H9 (cell line): ENCODE measurements around the gene OPRD1. TPM values are rescaled to one million over a fixed set of nuclear protein-coding genes. Genes with fewer than 3 reads are reported as not detected.

Experiments used
- DNase-seq: peaks from one replicate; pipeline ENCODE4 v3.0.0-alpha.2; 2017
- H2AFZ ChIP-seq: one replicate; pipeline ENCODE4 v1.6.1; 2013; ENCODE audit warnings: mild to moderate bottlenecking, low read length, control low read depth, moderate library complexity
- H2AK5ac ChIP-seq: 2 replicates; pipeline ENCODE4 v1.6.1; 2013; ENCODE audit warnings: low read length, control low read depth, mixed read lengths; ENCODE audit not compliant: insufficient read length
- H2BK120ac ChIP-seq: one replicate; pipeline ENCODE4 v1.6.1; 2013; ENCODE audit warnings: low read depth, mild to moderate bottlenecking, low read length, control low read depth, inconsistent platforms; ENCODE audit not compliant: poor library complexity, severe bottlenecking
- H2BK12ac ChIP-seq: 2 replicates; pipeline ENCODE4 v1.6.1; 2013; ENCODE audit warnings: low read length, control low read depth, mixed read lengths, low read depth; ENCODE audit not compliant: insufficient read length
- H2BK15ac ChIP-seq: 2 replicates; pipeline ENCODE4 v1.6.1; 2013; ENCODE audit warnings: low read depth, low read length, control low read depth
- H2BK20ac ChIP-seq: one replicate; pipeline ENCODE4 v1.6.1; 2013; ENCODE audit warnings: low read depth, mild to moderate bottlenecking, low read length, control low read depth, inconsistent platforms; ENCODE audit not compliant: poor library complexity, severe bottlenecking
- H2BK5ac ChIP-seq: 2 replicates; pipeline ENCODE4 v1.6.1; 2013; ENCODE audit warnings: low read length, control low read depth, mixed read lengths; ENCODE audit not compliant: insufficient read length
- H3K14ac ChIP-seq: 2 replicates; pipeline ENCODE4 v1.6.1; 2013; ENCODE audit warnings: low read length, control low read depth; ENCODE audit not compliant: insufficient read depth
- H3K18ac ChIP-seq: 2 replicates; pipeline ENCODE4 v1.6.1; 2013; ENCODE audit warnings: low read depth, mild to moderate bottlenecking, mixed read lengths, low read length, control low read depth; ENCODE audit not compliant: insufficient read length
- H3K23ac ChIP-seq: 2 replicates; pipeline ENCODE4 v1.6.1; 2013; ENCODE audit warnings: low read length, control low read depth, mixed read lengths, low read depth; ENCODE audit not compliant: insufficient read length
- H3K23me2 ChIP-seq: 2 replicates; pipeline ENCODE4 v1.6.1; 2013; ENCODE audit warnings: low read depth, mild to moderate bottlenecking, mixed read lengths, low read length, control low read depth; ENCODE audit not compliant: insufficient read length, poor library complexity, severe bottlenecking
- H3K27ac ChIP-seq: 2 replicates; pipeline ENCODE4 v1.5.1; 2013; ENCODE audit warnings: low read length, control low read depth, mixed read lengths, low read depth; ENCODE audit not compliant: insufficient read length
- H3K27me3 ChIP-seq: 2 replicates; pipeline ENCODE4 v1.6.1; 2013; ENCODE audit warnings: low read length, control low read depth, inconsistent platforms; ENCODE audit not compliant: insufficient read depth
- H3K4ac ChIP-seq: 2 replicates; pipeline ENCODE4 v1.6.1; 2013; ENCODE audit warnings: low read depth, mild to moderate bottlenecking, control low read depth, inconsistent platforms, low read length, moderate library complexity
- H3K4me1 ChIP-seq: 2 replicates; pipeline ENCODE4 v1.6.1; 2013; ENCODE audit warnings: low read length, control low read depth, inconsistent platforms; ENCODE audit not compliant: insufficient read depth
- H3K4me2 ChIP-seq: 2 replicates; pipeline ENCODE4 v1.6.1; 2013; ENCODE audit warnings: low read length, control low read depth, mixed read lengths; ENCODE audit not compliant: insufficient read length, insufficient read depth
- H3K56ac ChIP-seq: 2 replicates; pipeline ENCODE4 v1.6.1; 2013; ENCODE audit warnings: low read depth, mild to moderate bottlenecking, mixed read lengths, low read length, control low read depth; ENCODE audit not compliant: insufficient read length
- H3K79me1 ChIP-seq: 2 replicates; pipeline ENCODE4 v1.6.1; 2013; ENCODE audit warnings: low read depth, mild to moderate bottlenecking, moderate library complexity, low read length, control low read depth, inconsistent platforms; ENCODE audit not compliant: insufficient read depth, poor library complexity, severe bottlenecking
- H3K79me2 ChIP-seq: 2 replicates; pipeline ENCODE4 v1.6.1; 2013; ENCODE audit warnings: low read length, control low read depth, inconsistent platforms; ENCODE audit not compliant: insufficient read depth
- H3K9ac ChIP-seq: 2 replicates; pipeline ENCODE4 v1.6.1; 2013; ENCODE audit warnings: low read length, control low read depth, mixed read lengths; ENCODE audit not compliant: insufficient read length; ENCODE audit errors: extremely low read depth
- H3K9me3 ChIP-seq: one replicate; pipeline ENCODE4 v1.6.1; 2013; ENCODE audit warnings: low read depth, low read length, inconsistent platforms; ENCODE audit not compliant: control insufficient read depth
- H3T11ph ChIP-seq: one replicate; pipeline ENCODE4 v1.6.1; 2013; ENCODE audit warnings: mild to moderate bottlenecking, low read length, control low read depth, inconsistent platforms
- H4K20me1 ChIP-seq: one replicate; pipeline ENCODE4 v1.6.1; 2013; ENCODE audit not compliant: control insufficient read depth, insufficient read length, insufficient read depth
- H4K5ac ChIP-seq: 2 replicates; pipeline ENCODE4 v1.6.1; 2013; ENCODE audit warnings: low read depth, mild to moderate bottlenecking, mixed read lengths, low read length, control low read depth; ENCODE audit not compliant: insufficient read length
- H4K8ac ChIP-seq: replicated peaks from 2 replicates; pipeline ENCODE4 v1.6.1; 2013; ENCODE audit warnings: low read length, control low read depth, mixed read lengths, low read depth; ENCODE audit not compliant: insufficient read length
- H4K91ac ChIP-seq: 2 replicates; pipeline ENCODE4 v1.6.1; 2013; ENCODE audit warnings: low read depth, mild to moderate bottlenecking, moderate library complexity, mixed read lengths, low read length, control low read depth; ENCODE audit not compliant: insufficient read length
- H3K27ac Mint-ChIP-seq, 3 experiments: 2 replicates in 2 of 3; 3 replicates in 1 of 3; pipeline ENCODE4 v1.8.0; 2020 to 2021; ENCODE audit warnings: mixed read lengths in 3 of 3, mild to moderate bottlenecking in 1 of 3, moderate library complexity in 1 of 3
- H3K27me3 Mint-ChIP-seq: 2 replicates; pipeline ENCODE4 v1.8.0; 2021; ENCODE audit warnings: low read depth, mild to moderate bottlenecking, moderate library complexity, mixed read lengths
- H3K36me3 Mint-ChIP-seq, 3 experiments: 2 replicates in 2 of 3; 3 replicates in 1 of 3; pipeline ENCODE4 v1.8.0; 2020 to 2021; ENCODE audit warnings: low read depth in 3 of 3, mixed read lengths in 3 of 3; ENCODE audit not compliant: insufficient read depth in 1 of 3
- H3K4me1 Mint-ChIP-seq, 2 experiments: 2 replicates each; pipeline ENCODE4 v1.8.0; 2020; ENCODE audit warnings: mixed read lengths in 2 of 2
- H3K4me3 Mint-ChIP-seq, 2 experiments: 2 replicates in 1 of 2; 3 replicates in 1 of 2; pipeline ENCODE4 v1.8.0; 2020 to 2021; ENCODE audit warnings: mild to moderate bottlenecking in 2 of 2, mixed read lengths in 2 of 2, moderate library complexity in 1 of 2
- H3K9me3 Mint-ChIP-seq, 2 experiments: 2 replicates in 1 of 2; 3 replicates in 1 of 2; pipeline ENCODE4 v1.8.0; 2020; ENCODE audit warnings: mild to moderate bottlenecking in 2 of 2, mixed read lengths in 2 of 2, moderate library complexity in 1 of 2
- WGBS: extraction: QIAGEN DNeasy Blood & Tissue Kit; methylation state at CpG from one replicate; pipeline ENCODE4 v1.1.7; 2013; ENCODE audit warnings: missing lambda C conversion rate, low lambda C conversion rate, mixed read lengths; ENCODE audit not compliant: insufficient read length; ENCODE audit errors: extremely low coverage; 5-methylcytosine and 5-hydroxymethylcytosine counted together
- total RNA-seq: library from RNA; stranded (reverse); gene quantifications from 2 replicates; pipeline ENCODE4 v1.2.1, GENCODE V29; 2021
- TF ChIP-seq, protein P1 (sequence below): fragments of 200-600 bp; sonication (generic); conservative IDR thresholded peaks from 3 replicates; pipeline ENCODE4 v1.8.0; 2021; ENCODE audit warnings: antibody characterized with exemption, mild to moderate bottlenecking

OPRD1 gene
- total RNA-seq, 1 experiment from 2014 or later, result 1.8 TPM

DNA sequence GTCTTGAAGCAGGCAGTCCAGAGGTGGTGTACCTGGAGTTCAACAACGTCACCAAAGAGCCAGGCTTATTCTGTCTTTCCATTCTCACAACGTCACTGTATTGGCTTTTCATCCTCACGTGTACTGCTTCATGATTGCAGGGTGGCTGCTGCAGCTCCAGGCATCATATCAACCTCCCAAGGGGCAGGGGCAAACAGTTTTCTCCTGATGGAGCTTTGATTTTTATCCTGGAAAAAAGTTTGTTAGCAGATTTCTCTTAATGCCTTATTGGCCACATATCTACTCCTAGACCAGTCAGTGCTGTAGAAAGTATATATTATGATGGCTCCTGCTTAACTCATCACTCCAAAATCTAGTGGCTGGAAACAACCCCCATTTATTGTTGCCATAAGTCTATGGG is 8.3 kb upstream of the OPRD1 start:
- no peaks in the 10 kb centered on the region for H4K20me1 ChIP-seq
- no peak overlapping the region for H3K9ac ChIP-seq
- WGBS, result no CpG with 5 or more reads among the region's 3 CpGs
- no peak overlapping the region for H2BK20ac ChIP-seq
- H3K4me3 Mint-ChIP-seq, result no peak overlapping the region
- no peak overlapping the region for H3K27ac ChIP-seq
- no peak overlapping the region for H2BK5ac ChIP-seq
- no peak overlapping the region for H2AFZ ChIP-seq
- no peak overlapping the region for H3K14ac ChIP-seq
- no peaks in the 10 kb centered on the region for H3K27me3 ChIP-seq
- no peak overlapping the region for H3K56ac ChIP-seq
- peaks cover 2 to 3% of the 10 kb centered on the region in 2 experiments; a peak in 3 of 5 replicates for H3K9me3 Mint-ChIP-seq
- no peaks in the 10 kb centered on the region for H3K79me2 ChIP-seq
- no peak overlapping the region for H2BK15ac ChIP-seq
- H3K18ac ChIP-seq, result peak overlapping the region; percentile 46
- peaks cover 5% of the 10 kb centered on the region for H3K27me3 Mint-ChIP-seq
- H3K27ac Mint-ChIP-seq, result peak overlapping the region in 1 of 3 experiments; percentile 57; a peak in 1 of 7 replicates
- no peak overlapping the region for H3K23ac ChIP-seq
- H3K4me1 ChIP-seq, result no peaks in the 10 kb centered on the region
- H3K4me2 ChIP-seq, result no peak overlapping the region
- no peak overlapping the region for H3K4ac ChIP-seq
- no peak overlapping the region for H4K91ac ChIP-seq
- H3T11ph ChIP-seq, result no peak overlapping the region
- no peaks in the 10 kb centered on the region for H3K9me3 ChIP-seq
- no peaks in the 10 kb centered on the region for H3K23me2 ChIP-seq
- H3K4me1 Mint-ChIP-seq, result peaks cover 30 to 35% of the 10 kb centered on the region in 2 experiments
- no peak for DNase-seq
- H3K79me1 ChIP-seq, result no peaks in the 10 kb centered on the region
- H4K8ac ChIP-seq, result no peak overlapping the region
- no peak overlapping the region for H2BK12ac ChIP-seq
- peaks cover 0 to 2% (median 0%) of the 10 kb centered on the region in 3 experiments; a peak in 2 of 7 replicates for H3K36me3 Mint-ChIP-seq
- H2AK5ac ChIP-seq, result no peak overlapping the region
- H4K5ac ChIP-seq, result no peak overlapping the region
- H2BK120ac ChIP-seq, result no peak overlapping the region
- TF ChIP-seq, protein P1, sequence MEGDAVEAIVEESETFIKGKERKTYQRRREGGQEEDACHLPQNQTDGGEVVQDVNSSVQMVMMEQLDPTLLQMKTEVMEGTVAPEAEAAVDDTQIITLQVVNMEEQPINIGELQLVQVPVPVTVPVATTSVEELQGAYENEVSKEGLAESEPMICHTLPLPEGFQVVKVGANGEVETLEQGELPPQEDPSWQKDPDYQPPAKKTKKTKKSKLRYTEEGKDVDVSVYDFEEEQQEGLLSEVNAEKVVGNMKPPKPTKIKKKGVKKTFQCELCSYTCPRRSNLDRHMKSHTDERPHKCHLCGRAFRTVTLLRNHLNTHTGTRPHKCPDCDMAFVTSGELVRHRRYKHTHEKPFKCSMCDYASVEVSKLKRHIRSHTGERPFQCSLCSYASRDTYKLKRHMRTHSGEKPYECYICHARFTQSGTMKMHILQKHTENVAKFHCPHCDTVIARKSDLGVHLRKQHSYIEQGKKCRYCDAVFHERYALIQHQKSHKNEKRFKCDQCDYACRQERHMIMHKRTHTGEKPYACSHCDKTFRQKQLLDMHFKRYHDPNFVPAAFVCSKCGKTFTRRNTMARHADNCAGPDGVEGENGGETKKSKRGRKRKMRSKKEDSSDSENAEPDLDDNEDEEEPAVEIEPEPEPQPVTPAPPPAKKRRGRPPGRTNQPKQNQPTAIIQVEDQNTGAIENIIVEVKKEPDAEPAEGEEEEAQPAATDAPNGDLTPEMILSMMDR, result no peak
